RWPE2 (cell line): Measurements from ENCODE around the gene CHD6.
A peak's percentile ranks its signal among the peaks of the same experiment; 100 is the strongest.

Experiments used
- ATAC-seq: fragments of 200-7000 bp; cut with Tn5 transposase; 3 replicates; pipeline ENCODE4 v1.9.1; 2021; ENCODE audit warnings: low read depth
- DNase-seq: peaks from one replicate; pipeline ENCODE4 v3.0.0-alpha.2; 2020; ENCODE audit warnings: low spot score
- H3K27ac ChIP-seq: fragments of 450-650 bp; 2 replicates; pipeline ENCODE4 v1.5.1; 2017; ENCODE audit warnings: mild to moderate bottlenecking; ENCODE audit not compliant: poor library complexity, severe bottlenecking
- H3K27me3 ChIP-seq: fragments of 250-450 bp; sonication (Bioruptor Pico); 2 replicates; pipeline ENCODE4 v1.5.1; 2021; ENCODE audit warnings: mild to moderate bottlenecking, moderate library complexity; ENCODE audit not compliant: insufficient read depth, poor library complexity, severe bottlenecking
- H3K36me3 ChIP-seq: fragments of 250-450 bp; sonication (Bioruptor Pico); 2 replicates; pipeline ENCODE4 v1.5.1; 2020; ENCODE audit warnings: low read depth, mild to moderate bottlenecking, moderate library complexity
- H3K4me1 ChIP-seq: fragments of 250-450 bp; sonication (Bioruptor Pico); 2 replicates; pipeline ENCODE4 v1.5.1; 2021; ENCODE audit warnings: mild to moderate bottlenecking, moderate library complexity; ENCODE audit not compliant: insufficient read depth, poor library complexity, severe bottlenecking
- H3K4me3 ChIP-seq: fragments of 250-450 bp; sonication (Bioruptor Pico); 2 replicates; pipeline ENCODE4 v1.5.1; 2021; ENCODE audit warnings: mild to moderate bottlenecking, moderate library complexity; ENCODE audit not compliant: severe bottlenecking
- H3K9me3 ChIP-seq: fragments of 250-450 bp; sonication (Bioruptor Pico); 2 replicates; pipeline ENCODE4 v1.5.1; 2021; ENCODE audit warnings: mild to moderate bottlenecking, moderate library complexity; ENCODE audit not compliant: severe bottlenecking
- TF ChIP-seq, protein P1 (sequence below): fragments of 450-650 bp; IDR thresholded peaks from one replicate; pipeline ENCODE4 v1.5.1; 2017; ENCODE audit warnings: mild to moderate bottlenecking, moderate library complexity; ENCODE audit not compliant: poor library complexity, severe bottlenecking

The CHD6 gene

DNA sequence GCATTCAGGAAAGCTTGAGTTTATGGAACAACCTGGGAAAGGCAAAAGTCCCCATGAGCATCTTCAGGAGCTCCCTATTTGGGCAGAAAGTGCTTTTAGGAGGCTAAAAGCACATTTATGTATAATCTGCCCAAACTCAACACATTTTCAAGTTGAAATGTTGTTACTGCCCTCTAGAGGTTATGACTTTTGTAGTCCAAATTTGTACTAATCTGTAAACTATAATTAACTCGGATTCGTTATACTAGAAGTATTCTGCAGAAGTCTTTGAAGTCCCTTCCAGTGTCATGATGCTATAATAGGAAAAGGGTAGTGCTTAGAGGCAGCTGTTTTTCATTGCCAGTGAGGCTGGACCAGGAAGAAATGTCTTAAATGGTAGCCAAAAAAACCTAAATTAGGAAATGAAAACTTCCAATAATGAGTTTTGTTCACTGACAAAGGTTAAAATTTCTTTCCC, 206.8 kb downstream of the CHD6 start:
- Histone ChIP-seq H3K27me3 (no peaks in the 10 kb centered on the region), H3K4me3 (no peak overlapping the region), H3K27ac (no peak overlapping the region), H3K4me1 (no peaks in the 10 kb centered on the region), H3K9me3 (no peaks in the 10 kb centered on the region), H3K36me3 (peaks cover 70% of the 10 kb centered on the region)
- TF ChIP-seq, protein P1, sequence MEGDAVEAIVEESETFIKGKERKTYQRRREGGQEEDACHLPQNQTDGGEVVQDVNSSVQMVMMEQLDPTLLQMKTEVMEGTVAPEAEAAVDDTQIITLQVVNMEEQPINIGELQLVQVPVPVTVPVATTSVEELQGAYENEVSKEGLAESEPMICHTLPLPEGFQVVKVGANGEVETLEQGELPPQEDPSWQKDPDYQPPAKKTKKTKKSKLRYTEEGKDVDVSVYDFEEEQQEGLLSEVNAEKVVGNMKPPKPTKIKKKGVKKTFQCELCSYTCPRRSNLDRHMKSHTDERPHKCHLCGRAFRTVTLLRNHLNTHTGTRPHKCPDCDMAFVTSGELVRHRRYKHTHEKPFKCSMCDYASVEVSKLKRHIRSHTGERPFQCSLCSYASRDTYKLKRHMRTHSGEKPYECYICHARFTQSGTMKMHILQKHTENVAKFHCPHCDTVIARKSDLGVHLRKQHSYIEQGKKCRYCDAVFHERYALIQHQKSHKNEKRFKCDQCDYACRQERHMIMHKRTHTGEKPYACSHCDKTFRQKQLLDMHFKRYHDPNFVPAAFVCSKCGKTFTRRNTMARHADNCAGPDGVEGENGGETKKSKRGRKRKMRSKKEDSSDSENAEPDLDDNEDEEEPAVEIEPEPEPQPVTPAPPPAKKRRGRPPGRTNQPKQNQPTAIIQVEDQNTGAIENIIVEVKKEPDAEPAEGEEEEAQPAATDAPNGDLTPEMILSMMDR = peak; percentile 94
- DNase-seq (no peak), ATAC-seq (no peak)

DNA sequence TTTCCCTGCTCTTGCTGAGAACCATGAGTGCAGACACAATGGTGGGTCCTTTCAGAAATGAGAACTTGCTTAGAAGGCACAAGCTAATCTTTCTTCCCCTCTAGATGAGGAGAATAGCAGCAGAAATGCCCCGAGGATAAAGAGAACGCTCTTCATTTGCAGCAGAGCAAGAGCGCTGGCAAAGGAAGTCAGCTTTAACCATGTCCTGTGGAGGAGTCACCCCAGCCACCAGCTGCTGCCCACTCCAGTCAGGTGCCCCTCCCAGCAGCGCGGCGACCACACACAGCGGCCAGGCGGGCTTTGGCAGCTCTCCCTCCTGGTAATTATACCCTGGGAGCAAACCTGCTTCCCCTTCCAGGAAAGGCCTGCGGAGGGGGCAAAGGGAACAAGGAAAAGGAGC, 209.2 kb downstream of the CHD6 start:
- Histone ChIP-seq H3K4me3 (no peak overlapping the region), H3K27me3 (no peaks in the 10 kb centered on the region), H3K4me1 (no peaks in the 10 kb centered on the region), H3K27ac (no peak overlapping the region), H3K36me3 (peaks cover 58% of the 10 kb centered on the region), H3K9me3 (no peaks in the 10 kb centered on the region)
- ATAC-seq = no peak
- no peak for DNase-seq
- TF ChIP-seq, protein P1 = no peak

DNA sequence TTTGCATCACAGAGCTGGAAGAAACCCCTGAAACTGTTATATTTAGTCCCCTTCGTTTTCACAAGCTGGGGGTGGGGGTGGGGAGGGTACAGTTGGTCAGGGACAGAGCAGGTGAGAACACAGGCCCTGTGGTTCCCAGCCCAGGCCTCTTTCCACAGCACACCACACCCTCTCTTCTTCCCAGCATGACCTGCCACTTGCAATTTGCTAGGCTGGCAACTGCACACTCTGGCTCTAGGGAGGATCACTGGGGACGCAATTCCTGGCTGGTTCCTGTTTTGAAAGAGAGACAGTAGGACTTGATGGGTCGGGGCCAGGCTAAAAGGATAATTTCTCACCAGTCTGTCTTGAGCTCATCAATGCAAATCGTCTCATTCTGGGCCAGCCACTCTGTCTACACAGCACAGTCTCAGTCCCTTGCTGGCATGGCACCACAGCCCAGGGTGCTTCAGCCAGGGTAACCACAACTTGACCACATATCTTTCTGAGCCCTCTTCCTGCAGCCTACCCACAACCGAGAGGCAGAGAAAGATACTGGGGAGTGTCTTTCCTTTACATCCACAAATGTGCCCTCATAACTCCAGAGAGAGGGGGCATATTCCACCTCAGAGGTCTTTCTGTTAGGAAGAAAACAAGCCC, 209.9 kb downstream of the CHD6 start:
- H3K36me3 ChIP-seq = peaks cover 59% of the 10 kb centered on the region
- TF ChIP-seq, protein P1 = no peak
- ATAC-seq (no peak; the same call in 2 of the 3 replicates), DNase-seq (no peak)
- no peaks in the 10 kb centered on the region for H3K4me1 ChIP-seq
- no peak overlapping the region for H3K27ac ChIP-seq
- no peaks in the 10 kb centered on the region for H3K9me3 ChIP-seq
- H3K4me3 ChIP-seq = no peak overlapping the region
- no peaks in the 10 kb centered on the region for H3K27me3 ChIP-seq

DNA sequence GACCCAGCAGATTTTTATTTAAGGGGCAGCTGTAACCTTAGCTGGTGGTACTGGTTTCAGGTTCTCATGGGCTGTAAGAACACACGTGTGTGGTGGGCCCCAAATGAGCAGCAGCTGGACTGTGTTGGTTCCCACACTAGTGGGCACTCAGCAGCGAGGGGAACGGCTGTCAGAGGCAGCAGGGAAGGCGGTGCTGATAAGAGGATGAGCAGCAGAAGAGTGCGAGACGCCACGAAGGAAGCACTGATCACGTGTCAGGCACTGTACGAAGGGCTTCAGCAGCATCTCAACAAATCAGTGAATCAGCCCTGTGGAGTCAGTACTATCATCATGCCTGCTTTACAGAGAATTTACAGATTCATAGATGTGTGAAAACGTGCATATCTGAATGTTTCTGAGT, 210.6 kb downstream of the CHD6 start:
- Histone ChIP-seq H3K27ac (no peak overlapping the region), H3K4me3 (no peak overlapping the region), H3K9me3 (no peaks in the 10 kb centered on the region), H3K36me3 (peaks cover 58% of the 10 kb centered on the region), H3K4me1 (no peaks in the 10 kb centered on the region), H3K27me3 (no peaks in the 10 kb centered on the region)
- ATAC-seq = no peak
- TF ChIP-seq, protein P1 = no peak
- no peak for DNase-seq

DNA sequence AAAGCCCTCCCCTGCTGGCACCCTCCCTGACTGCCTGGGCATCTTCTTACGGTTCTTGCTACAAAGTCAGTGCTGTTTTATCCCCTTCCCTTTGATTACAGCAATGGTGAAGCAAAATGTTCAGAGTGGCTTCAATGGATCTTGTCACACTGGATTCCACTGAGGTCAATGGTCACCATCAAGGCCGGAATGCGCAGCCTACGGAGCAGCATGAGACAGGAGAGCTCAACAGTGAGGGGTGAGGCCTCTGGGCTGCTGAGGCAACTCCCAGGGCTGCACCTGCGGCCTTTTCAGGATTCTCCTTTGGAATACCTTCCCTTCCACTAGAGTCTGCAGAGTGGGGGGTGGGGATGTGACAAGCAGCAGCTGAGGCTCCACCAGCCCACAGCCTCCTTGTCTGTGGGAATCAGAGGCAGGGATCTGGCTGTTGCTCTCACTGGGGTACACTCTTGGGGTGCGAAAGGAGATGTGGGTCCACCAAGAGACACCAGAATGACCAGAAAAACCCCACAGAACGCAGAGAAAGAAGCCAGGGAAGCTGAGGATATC, 211.2 kb downstream of the CHD6 start:
- Histone ChIP-seq H3K27me3 (no peaks in the 10 kb centered on the region), H3K4me1 (no peaks in the 10 kb centered on the region), H3K4me3 (no peak overlapping the region), H3K36me3 (peaks cover 57% of the 10 kb centered on the region), H3K27ac (no peak overlapping the region), H3K9me3 (no peaks in the 10 kb centered on the region)
- TF ChIP-seq, protein P1 = no peak
- ATAC-seq (no peak), DNase-seq (no peak)
